ENCODE measurements around the gene MAP3K13.
"Not testable (repeated sequence)": the region's sequence is repeated elsewhere in the genome, so short reads cannot be mapped to it uniquely, and the experiment has no call there.

Gene MAP3K13

DNA sequence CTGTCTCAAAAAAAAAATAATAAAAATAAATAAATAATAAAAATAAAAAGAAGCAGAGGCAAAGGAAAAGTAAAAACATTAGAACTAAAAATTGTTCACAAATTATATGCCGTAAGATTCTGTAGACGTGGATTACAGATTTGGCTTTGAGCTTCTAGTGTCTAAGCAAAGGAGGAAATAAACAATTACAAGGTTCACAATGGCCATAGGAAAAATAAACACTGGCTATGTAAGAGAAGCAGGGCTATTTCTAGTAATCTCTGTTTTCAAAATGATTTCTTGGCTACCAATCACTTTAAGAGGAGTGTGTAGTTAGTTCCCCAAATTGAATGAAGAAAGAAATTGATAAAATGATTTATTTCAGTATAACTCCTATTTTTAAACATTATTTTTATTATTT, 81.4 kb downstream of the MAP3K13 start:
- H3F3A ChIP-seq (ENCODE audit: control insufficient read depth, insufficient read depth): no peaks in the 10 kb centered on the region
- no peaks in the 10 kb centered on the region for H4K20me1 ChIP-seq (ENCODE audit: control insufficient read depth, insufficient read depth, low read depth, low read length)
- no peaks in the 10 kb centered on the region for H3K79me2 ChIP-seq (ENCODE audit: control insufficient read depth, low read length)
- no peaks in the 10 kb centered on the region for H3K4me1 ChIP-seq (ENCODE audit: control insufficient read depth, low read length)
- no peaks in the 10 kb centered on the region for H3K9me3 ChIP-seq (ENCODE audit: control insufficient read depth, insufficient read depth, low read length)
- no peak overlapping the region for H3K27ac ChIP-seq (ENCODE audit: low read depth, low read length)
- H3K9me2 ChIP-seq (replicated peaks; ENCODE audit: control insufficient read depth, low read length): no peaks in the 10 kb centered on the region
- no peak overlapping the region for H3K4me2 ChIP-seq (ENCODE audit: low read length)
- no peak for TF ChIP-seq EZH2phosphoT487 (IDR thresholded peaks at IDR 0.05; ENCODE audit: borderline replicate concordance, low read length)
- TF ChIP-seq, protein P1, sequence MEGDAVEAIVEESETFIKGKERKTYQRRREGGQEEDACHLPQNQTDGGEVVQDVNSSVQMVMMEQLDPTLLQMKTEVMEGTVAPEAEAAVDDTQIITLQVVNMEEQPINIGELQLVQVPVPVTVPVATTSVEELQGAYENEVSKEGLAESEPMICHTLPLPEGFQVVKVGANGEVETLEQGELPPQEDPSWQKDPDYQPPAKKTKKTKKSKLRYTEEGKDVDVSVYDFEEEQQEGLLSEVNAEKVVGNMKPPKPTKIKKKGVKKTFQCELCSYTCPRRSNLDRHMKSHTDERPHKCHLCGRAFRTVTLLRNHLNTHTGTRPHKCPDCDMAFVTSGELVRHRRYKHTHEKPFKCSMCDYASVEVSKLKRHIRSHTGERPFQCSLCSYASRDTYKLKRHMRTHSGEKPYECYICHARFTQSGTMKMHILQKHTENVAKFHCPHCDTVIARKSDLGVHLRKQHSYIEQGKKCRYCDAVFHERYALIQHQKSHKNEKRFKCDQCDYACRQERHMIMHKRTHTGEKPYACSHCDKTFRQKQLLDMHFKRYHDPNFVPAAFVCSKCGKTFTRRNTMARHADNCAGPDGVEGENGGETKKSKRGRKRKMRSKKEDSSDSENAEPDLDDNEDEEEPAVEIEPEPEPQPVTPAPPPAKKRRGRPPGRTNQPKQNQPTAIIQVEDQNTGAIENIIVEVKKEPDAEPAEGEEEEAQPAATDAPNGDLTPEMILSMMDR (IDR thresholded peaks at IDR 0.05; ENCODE audit: low read depth, low read length, poor library complexity, severe bottlenecking): no peak
- no peak overlapping the region for H3K4me3 ChIP-seq (ENCODE audit: low read length)
- peaks cover 2% of the 10 kb centered on the region; the same call in 1 of the 2 replicates for H3K27me3 ChIP-seq (ENCODE audit: control insufficient read depth, low read length)
- H3K36me3 ChIP-seq (ENCODE audit: control insufficient read depth, low read length): no peaks in the 10 kb centered on the region

DNA sequence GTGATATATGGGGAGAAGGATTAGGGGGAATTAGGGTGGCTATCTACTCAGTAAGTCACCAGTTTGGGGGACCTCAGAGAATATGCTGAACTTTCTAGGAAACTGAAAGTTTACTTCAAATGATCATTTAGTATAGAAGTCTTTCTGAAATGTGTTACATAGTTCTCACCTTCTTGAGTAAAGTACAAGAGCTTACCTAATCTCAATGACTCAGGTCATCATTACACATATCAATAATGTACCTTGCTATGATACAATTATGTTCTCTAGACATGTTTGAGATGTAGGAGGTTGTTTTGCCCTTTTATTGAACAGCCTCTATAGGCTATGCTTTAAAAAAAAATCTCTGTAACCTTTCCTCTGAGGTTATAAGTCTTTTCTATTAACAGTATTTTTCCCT, 85.2 kb downstream of the MAP3K13 start:
- Histone ChIP-seq H3K79me2 (ENCODE audit: control insufficient read depth, low read length) (no peaks in the 10 kb centered on the region), H3F3A (ENCODE audit: control insufficient read depth, insufficient read depth) (no peaks in the 10 kb centered on the region), H3K4me1 (ENCODE audit: control insufficient read depth, low read length) (no peaks in the 10 kb centered on the region), H3K4me3 (ENCODE audit: low read length) (no peak overlapping the region), H3K27ac (ENCODE audit: low read depth, low read length) (no peak overlapping the region), H4K20me1 (ENCODE audit: control insufficient read depth, insufficient read depth, low read depth, low read length) (no peaks in the 10 kb centered on the region), H3K27me3 (ENCODE audit: control insufficient read depth, low read length) (peaks cover 2% of the 10 kb centered on the region; the same call in 1 of the 2 replicates), H3K4me2 (ENCODE audit: low read length) (no peak overlapping the region), H3K9me3 (ENCODE audit: control insufficient read depth, insufficient read depth, low read length) (no peaks in the 10 kb centered on the region), H3K9me2 (replicated peaks; ENCODE audit: control insufficient read depth, low read length) (no peaks in the 10 kb centered on the region), H3K36me3 (ENCODE audit: control insufficient read depth, low read length) (no peaks in the 10 kb centered on the region)
- TF ChIP-seq EZH2phosphoT487 (IDR thresholded peaks at IDR 0.05; ENCODE audit: borderline replicate concordance, low read length): no peak
- TF ChIP-seq, protein P1 (IDR thresholded peaks at IDR 0.05; ENCODE audit: low read depth, low read length, poor library complexity, severe bottlenecking): no peak

GRCh38 chr3:185451432-185451831, 88.5 kb downstream of the MAP3K13 start:
- not testable (repeated sequence) for H3K4me2 ChIP-seq (ENCODE audit: low read length); H3K27me3 ChIP-seq (ENCODE audit: control insufficient read depth, low read length); H3K9me3 ChIP-seq (ENCODE audit: control insufficient read depth, insufficient read depth, low read length); H3K36me3 ChIP-seq (ENCODE audit: control insufficient read depth, low read length); H3K9me2 ChIP-seq (replicated peaks; ENCODE audit: control insufficient read depth, low read length); H3K4me3 ChIP-seq (ENCODE audit: low read length); H4K20me1 ChIP-seq (ENCODE audit: control insufficient read depth, insufficient read depth, low read depth, low read length); H3K27ac ChIP-seq (ENCODE audit: low read depth, low read length); H3F3A ChIP-seq (ENCODE audit: control insufficient read depth, insufficient read depth); H3K79me2 ChIP-seq (ENCODE audit: control insufficient read depth, low read length); H3K4me1 ChIP-seq (ENCODE audit: control insufficient read depth, low read length)

GRCh38 chr3:185457376-185457775, 94.4 kb downstream of the MAP3K13 start:
- Histone ChIP-seq H3K4me2 (ENCODE audit: low read length) (no peak overlapping the region), H3K27ac (ENCODE audit: low read depth, low read length) (no peak overlapping the region), H3K79me2 (ENCODE audit: control insufficient read depth, low read length) (no peaks in the 10 kb centered on the region), H3K27me3 (ENCODE audit: control insufficient read depth, low read length) (no peaks in the 10 kb centered on the region), H4K20me1 (ENCODE audit: control insufficient read depth, insufficient read depth, low read depth, low read length) (no peaks in the 10 kb centered on the region), H3K36me3 (ENCODE audit: control insufficient read depth, low read length) (no peaks in the 10 kb centered on the region), H3K4me1 (ENCODE audit: control insufficient read depth, low read length) (no peaks in the 10 kb centered on the region), H3K4me3 (ENCODE audit: low read length) (no peak overlapping the region), H3K9me3 (ENCODE audit: control insufficient read depth, insufficient read depth, low read length) (no peaks in the 10 kb centered on the region), H3K9me2 (replicated peaks; ENCODE audit: control insufficient read depth, low read length) (no peaks in the 10 kb centered on the region), H3F3A (ENCODE audit: control insufficient read depth, insufficient read depth) (no peaks in the 10 kb centered on the region)
- no peak for TF ChIP-seq EZH2phosphoT487 (IDR thresholded peaks at IDR 0.05; ENCODE audit: borderline replicate concordance, low read length)
- TF ChIP-seq, protein P1 (IDR thresholded peaks at IDR 0.05; ENCODE audit: low read depth, low read length, poor library complexity, severe bottlenecking): no peak

Measured in DOHH2 (cell line).